ENCODE data around the gene EPHA10.

The EPHA10 gene

DNA sequence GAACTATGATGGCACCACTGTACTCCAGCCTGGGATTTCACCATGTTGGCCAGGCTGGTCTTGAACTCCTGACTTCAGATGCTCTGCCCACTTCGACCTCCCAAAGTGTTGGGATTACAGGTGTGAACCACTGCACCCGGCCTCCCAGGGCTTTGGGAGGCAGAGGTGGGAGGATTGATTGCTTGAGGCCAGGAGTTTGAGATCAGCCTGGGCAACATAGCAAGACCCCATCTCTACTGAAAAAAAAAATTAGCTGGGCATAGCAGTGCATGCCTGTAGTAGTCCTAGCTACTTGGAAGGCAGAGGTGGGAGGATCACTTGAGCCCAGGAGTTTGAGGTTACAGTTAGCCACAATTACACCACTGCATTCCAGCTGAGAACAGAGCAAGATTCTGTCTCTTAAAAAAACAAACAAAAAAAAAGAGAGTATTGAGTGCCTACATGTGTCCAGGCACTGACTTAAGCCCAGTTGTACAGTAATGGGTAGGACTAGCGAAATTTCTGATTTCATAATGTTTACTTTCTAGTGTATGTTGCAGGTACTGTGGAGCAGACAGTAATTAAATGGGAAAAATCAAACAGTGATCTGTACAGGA, 32.9 kb upstream of the EPHA10 start:
- no peaks in the 10 kb centered on the region for H3K9me3 ChIP-seq (ENCODE audit: low read length)
- H3K27me3 ChIP-seq (ENCODE audit: insufficient read depth, low read length), result peaks cover 6% of the 10 kb centered on the region; the same call in 1 of the 2 replicates
- no peak overlapping the region for H3K27ac ChIP-seq (ENCODE audit: low read depth, low read length, poor library complexity, severe bottlenecking)
- no peaks in the 10 kb centered on the region for H3K79me2 ChIP-seq (ENCODE audit: insufficient read depth, low read length)
- peaks cover 8% of the 10 kb centered on the region for H3K4me1 ChIP-seq (ENCODE audit: insufficient read depth, low read length, severe bottlenecking)
- no peak overlapping the region for H3K9ac ChIP-seq (ENCODE audit: low read length)
- H3F3A ChIP-seq (ENCODE audit: insufficient read depth, low read length), result no peaks in the 10 kb centered on the region
- peaks cover 34% of the 10 kb centered on the region for H3K36me3 ChIP-seq (ENCODE audit: insufficient read depth, low read length)
- H4K20me1 ChIP-seq (ENCODE audit: insufficient read depth, low read length), result no peaks in the 10 kb centered on the region
- H3K4me2 ChIP-seq (ENCODE audit: low read length), result no peak overlapping the region
- no peak overlapping the region for H2AFZ ChIP-seq (ENCODE audit: low read length)
- no peaks in the 10 kb centered on the region for H3K9me2 ChIP-seq (ENCODE audit: low read depth, low read length)
- TF ChIP-seq CTCF (IDR thresholded peaks at IDR 0.05; ENCODE audit: low read length) (no peak), EZH2 (IDR thresholded peaks at IDR 0.05; ENCODE audit: borderline replicate concordance, low read length) (no peak)
- H3K4me3 ChIP-seq (ENCODE audit: low read depth, low read length, poor library complexity, severe bottlenecking), result no peak overlapping the region

- Histone ChIP-seq H3K9ac (ENCODE audit: low read length) (no peak overlapping the region), H3K9me3 (ENCODE audit: low read length) (no peaks in the 10 kb centered on the region), H3K4me1 (ENCODE audit: insufficient read depth, low read length, severe bottlenecking) (peaks cover 8% of the 10 kb centered on the region), H3K4me3 (ENCODE audit: low read depth, low read length, poor library complexity, severe bottlenecking) (peak overlapping the region; percentile 55), H4K20me1 (ENCODE audit: insufficient read depth, low read length) (no peaks in the 10 kb centered on the region), H3K27ac (ENCODE audit: low read depth, low read length, poor library complexity, severe bottlenecking) (no peak overlapping the region), H3K9me2 (ENCODE audit: low read depth, low read length) (no peaks in the 10 kb centered on the region), H3K79me2 (ENCODE audit: insufficient read depth, low read length) (no peaks in the 10 kb centered on the region), H3K27me3 (ENCODE audit: insufficient read depth, low read length) (peaks cover 10% of the 10 kb centered on the region; the same call in 1 of the 2 replicates), H3K4me2 (ENCODE audit: low read length) (peak overlapping the region; percentile 63; the same call in 1 of the 2 replicates), H2AFZ (ENCODE audit: low read length) (no peak overlapping the region), H3K36me3 (ENCODE audit: insufficient read depth, low read length) (peaks cover 15% of the 10 kb centered on the region), H3F3A (ENCODE audit: insufficient read depth, low read length) (no peaks in the 10 kb centered on the region)
- TF ChIP-seq EZH2 (IDR thresholded peaks at IDR 0.05; ENCODE audit: borderline replicate concordance, low read length) (no peak), CTCF (IDR thresholded peaks at IDR 0.05; ENCODE audit: low read length) (no peak)
Observed at GRCh38 chr1:37795340-37796125, 30.6 kb upstream of the EPHA10 start.

- TF ChIP-seq EZH2 (IDR thresholded peaks at IDR 0.05; ENCODE audit: borderline replicate concordance, low read length), result no peak
- TF ChIP-seq CTCF (IDR thresholded peaks at IDR 0.05; ENCODE audit: low read length), result no peak
- H3K79me2 ChIP-seq (ENCODE audit: insufficient read depth, low read length), result no peaks in the 10 kb centered on the region
- no peaks in the 10 kb centered on the region for H3K9me3 ChIP-seq (ENCODE audit: low read length)
- H3K9ac ChIP-seq (ENCODE audit: low read length), result peak overlapping the region; percentile 38; the same call in 1 of the 2 replicates
- peaks cover 6% of the 10 kb centered on the region for H3K36me3 ChIP-seq (ENCODE audit: insufficient read depth, low read length)
- no peak overlapping the region for H3K27ac ChIP-seq (ENCODE audit: low read depth, low read length, poor library complexity, severe bottlenecking)
- H3K4me1 ChIP-seq (ENCODE audit: insufficient read depth, low read length, severe bottlenecking), result peaks cover 8% of the 10 kb centered on the region
- peaks cover 10% of the 10 kb centered on the region; the same call in 1 of the 2 replicates for H3K27me3 ChIP-seq (ENCODE audit: insufficient read depth, low read length)
- H3K4me2 ChIP-seq (ENCODE audit: low read length), result peak overlapping the region; percentile 63
- no peak overlapping the region for H2AFZ ChIP-seq (ENCODE audit: low read length)
- no peaks in the 10 kb centered on the region for H3K9me2 ChIP-seq (ENCODE audit: low read depth, low read length)
- no peaks in the 10 kb centered on the region for H4K20me1 ChIP-seq (ENCODE audit: insufficient read depth, low read length)
- peak overlapping the region; percentile 55 for H3K4me3 ChIP-seq (ENCODE audit: low read depth, low read length, poor library complexity, severe bottlenecking)
- no peaks in the 10 kb centered on the region for H3F3A ChIP-seq (ENCODE audit: insufficient read depth, low read length)
Observed at GRCh38 chr1:37794372-37795339, 29.7 kb upstream of the EPHA10 start.
